Measurements from ENCODE around the gene TSR3.

GRCh38 chr16:1345087-1345486 is 6.6 kb downstream of the TSR3 start:
- no peak for TF ChIP-seq CTCF (IDR thresholded peaks at IDR 0.05)
- no peak for TF ChIP-seq POLR2A (IDR thresholded peaks at IDR 0.05)
- TF ChIP-seq EP300 (IDR thresholded peaks at IDR 0.05), result no peak
- TF ChIP-seq POLR2AphosphoS5 (IDR thresholded peaks at IDR 0.05), result no peak

Measured in stomach (tissue), 4 donors.